ENCODE measurements around the gene TIMP1. TPM values are rescaled to one million over a fixed set of nuclear protein-coding genes. Genes with fewer than 3 reads are reported as not detected.

TIMP1 gene
- total RNA-seq, 2 donors from 2014 or later: 63.5 to 74.8 TPM

DNA sequence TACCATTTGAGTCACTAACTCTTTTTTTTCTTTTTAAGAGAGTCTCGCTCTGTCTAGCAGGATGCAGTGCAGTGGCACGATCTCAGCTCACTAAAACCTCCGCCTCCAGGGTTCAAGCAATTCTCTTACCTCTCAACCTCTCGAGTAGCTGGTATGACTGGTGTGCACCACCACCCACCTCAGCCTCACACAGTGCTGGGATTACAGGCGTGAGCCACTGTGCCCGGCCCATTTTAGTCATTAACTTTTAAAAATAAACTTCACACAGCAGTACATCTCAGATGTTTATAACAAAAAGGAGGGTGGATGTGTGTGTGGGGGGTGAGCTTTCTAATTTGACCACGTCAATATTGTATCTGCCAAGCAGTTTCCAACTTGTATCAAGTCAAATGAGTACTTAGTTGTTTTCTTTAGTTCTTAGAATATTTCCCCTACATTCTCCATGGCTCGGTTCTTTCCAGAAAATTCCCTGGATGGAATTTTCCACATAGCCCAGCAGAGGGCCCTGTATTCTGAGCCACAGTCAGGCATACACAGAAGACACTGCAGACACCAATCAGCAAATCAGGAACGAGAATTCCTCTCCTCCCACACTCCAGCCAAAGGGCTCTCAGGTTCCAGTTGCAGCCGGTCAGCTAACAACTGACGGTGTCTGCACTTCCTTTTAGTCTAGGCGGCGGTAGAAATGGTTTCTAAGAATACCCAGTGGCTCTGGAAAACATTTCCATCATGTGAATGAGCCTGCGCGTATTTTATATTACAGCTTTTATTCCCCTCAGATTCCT lies 41.3 kb upstream of the TIMP1 start:
- H3K9me3 Mint-ChIP-seq: peaks cover 46% of the 10 kb centered on the region

DNA sequence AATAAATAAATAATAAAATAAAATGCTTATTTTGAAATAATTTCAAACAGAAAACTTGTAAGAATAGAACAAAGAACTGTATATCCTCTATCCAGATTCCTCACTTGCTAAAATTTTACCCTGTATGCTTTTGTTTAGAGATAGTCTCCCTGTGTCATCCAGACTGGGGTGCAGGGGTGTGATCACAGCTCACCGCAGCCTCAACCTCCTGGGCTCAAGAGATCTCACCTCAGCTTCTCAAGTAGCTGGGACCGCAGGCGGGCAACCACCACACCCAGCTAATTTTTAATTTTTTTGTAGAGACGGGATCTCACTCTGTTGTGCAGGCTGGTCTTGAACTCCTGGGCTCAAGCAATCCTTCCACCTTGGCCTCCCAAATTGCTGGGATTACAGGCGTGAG lies 38.7 kb upstream of the TIMP1 start:
- Histone ChIP-seq H3K9me3 (ENCODE audit: control insufficient read depth, low read length) (no peaks in the 10 kb centered on the region), H3K27me3 (ENCODE audit: control insufficient read depth, insufficient read depth, low read length, poor library complexity, severe bottlenecking) (no peaks in the 10 kb centered on the region), H3K9ac (ENCODE audit: extremely low read depth, low read length, poor library complexity, severe bottlenecking) (no peak overlapping the region), H3K36me3 (ENCODE audit: control insufficient read depth, insufficient read depth, low read length) (no peaks in the 10 kb centered on the region), H3K27ac (ENCODE audit: low read depth, low read length) (no peak overlapping the region), H3K4me1 (ENCODE audit: control insufficient read depth, insufficient read depth, low read length) (no peaks in the 10 kb centered on the region), H3K4me3 (ENCODE audit: low read length) (no peak overlapping the region)
- Mint-ChIP-seq H3K36me3 (ENCODE audit: low read depth) (no peaks in the 10 kb centered on the region), H3K9me3 (peaks cover 44% of the 10 kb centered on the region), H3K4me3 (no peak overlapping the region), H3K4me1 (no peaks in the 10 kb centered on the region), H3K27me3 (ENCODE audit: insufficient read depth) (no peaks in the 10 kb centered on the region), H3K27ac (no peak overlapping the region)
- TF ChIP-seq, protein P1, sequence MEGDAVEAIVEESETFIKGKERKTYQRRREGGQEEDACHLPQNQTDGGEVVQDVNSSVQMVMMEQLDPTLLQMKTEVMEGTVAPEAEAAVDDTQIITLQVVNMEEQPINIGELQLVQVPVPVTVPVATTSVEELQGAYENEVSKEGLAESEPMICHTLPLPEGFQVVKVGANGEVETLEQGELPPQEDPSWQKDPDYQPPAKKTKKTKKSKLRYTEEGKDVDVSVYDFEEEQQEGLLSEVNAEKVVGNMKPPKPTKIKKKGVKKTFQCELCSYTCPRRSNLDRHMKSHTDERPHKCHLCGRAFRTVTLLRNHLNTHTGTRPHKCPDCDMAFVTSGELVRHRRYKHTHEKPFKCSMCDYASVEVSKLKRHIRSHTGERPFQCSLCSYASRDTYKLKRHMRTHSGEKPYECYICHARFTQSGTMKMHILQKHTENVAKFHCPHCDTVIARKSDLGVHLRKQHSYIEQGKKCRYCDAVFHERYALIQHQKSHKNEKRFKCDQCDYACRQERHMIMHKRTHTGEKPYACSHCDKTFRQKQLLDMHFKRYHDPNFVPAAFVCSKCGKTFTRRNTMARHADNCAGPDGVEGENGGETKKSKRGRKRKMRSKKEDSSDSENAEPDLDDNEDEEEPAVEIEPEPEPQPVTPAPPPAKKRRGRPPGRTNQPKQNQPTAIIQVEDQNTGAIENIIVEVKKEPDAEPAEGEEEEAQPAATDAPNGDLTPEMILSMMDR (conservative IDR thresholded peaks at IDR 0.05): no peak
- WGBS, 2 experiments (ENCODE audit: insufficient coverage in 1 of 2, insufficient read length in 1 of 2): 83 to 95% methylated on average over 2 to 5 of the region's 5 CpGs
- no peak for DNase-seq

More for the DNA sequence above, 41.3 kb upstream of the TIMP1 start:
- H3K36me3 ChIP-seq (ENCODE audit: control insufficient read depth, insufficient read depth, low read length): no peaks in the 10 kb centered on the region
- WGBS, 2 experiments (ENCODE audit: insufficient coverage in 1 of 2, insufficient read length in 1 of 2): 20 to 43% methylated on average over 5 to 11 of the region's 15 CpGs
- no peaks in the 10 kb centered on the region for H3K27me3 Mint-ChIP-seq (ENCODE audit: insufficient read depth)
- H3K4me1 Mint-ChIP-seq: no peaks in the 10 kb centered on the region
- no peak overlapping the region for H3K27ac ChIP-seq (ENCODE audit: low read depth, low read length)
- no peaks in the 10 kb centered on the region for H3K4me1 ChIP-seq (ENCODE audit: control insufficient read depth, insufficient read depth, low read length)
- no peak overlapping the region for H3K4me3 ChIP-seq (ENCODE audit: low read length)
- no peaks in the 10 kb centered on the region for H3K9me3 ChIP-seq (ENCODE audit: control insufficient read depth, low read length)
- no peak overlapping the region for H3K4me3 Mint-ChIP-seq
- H3K27me3 ChIP-seq (ENCODE audit: control insufficient read depth, insufficient read depth, low read length, poor library complexity, severe bottlenecking): no peaks in the 10 kb centered on the region
- H3K27ac Mint-ChIP-seq: peak overlapping the region; percentile 68
- H3K9ac ChIP-seq (ENCODE audit: extremely low read depth, low read length, poor library complexity, severe bottlenecking): peak overlapping the region; percentile 20
- no peaks in the 10 kb centered on the region for H3K36me3 Mint-ChIP-seq (ENCODE audit: low read depth)
- DNase-seq: peak; percentile 85
- TF ChIP-seq, protein P1 (conservative IDR thresholded peaks at IDR 0.05): peak; percentile 70

DNA sequence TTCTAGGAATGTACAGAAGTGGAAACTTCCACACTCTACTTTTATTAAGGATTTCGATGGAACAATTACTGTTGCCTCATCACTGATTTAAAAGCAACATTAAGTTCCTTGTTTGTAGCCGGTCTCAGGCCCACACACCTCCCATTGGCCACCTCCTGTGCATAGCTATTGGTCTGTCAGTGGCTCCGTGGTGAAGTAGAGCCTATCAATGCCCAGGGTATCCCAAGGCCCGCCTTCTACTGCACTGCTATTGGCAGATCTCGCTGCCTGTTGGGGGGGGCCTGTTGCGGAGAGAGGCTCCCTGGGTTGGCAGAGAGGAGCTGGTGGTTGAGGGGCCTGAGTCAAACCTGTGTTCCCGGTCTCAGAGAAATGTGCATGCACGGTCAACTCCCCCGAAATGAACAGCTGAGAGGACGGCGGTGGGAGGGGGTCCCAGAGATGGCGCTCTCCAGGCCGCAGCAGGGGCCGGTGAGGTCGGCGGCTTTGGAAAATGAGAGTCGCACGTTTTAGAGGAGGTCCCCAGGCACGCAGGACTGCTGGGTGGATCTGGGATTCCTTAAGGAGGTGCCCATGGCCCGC lies 26.1 kb upstream of the TIMP1 start:
- peak; percentile 93 for DNase-seq
- H3K4me1 ChIP-seq (ENCODE audit: control insufficient read depth, insufficient read depth, low read length): no peaks in the 10 kb centered on the region
- Mint-ChIP-seq H3K9me3 (peaks cover 49% of the 10 kb centered on the region), H3K27ac (peak overlapping the region; percentile 96), H3K27me3 (ENCODE audit: insufficient read depth) (no peaks in the 10 kb centered on the region), H3K4me3 (peak overlapping the region; percentile 67), H3K36me3 (ENCODE audit: low read depth) (no peaks in the 10 kb centered on the region), H3K4me1 (peaks cover 4% of the 10 kb centered on the region)
- H3K36me3 ChIP-seq (ENCODE audit: control insufficient read depth, insufficient read depth, low read length): no peaks in the 10 kb centered on the region
- no peak overlapping the region for H3K27ac ChIP-seq (ENCODE audit: low read depth, low read length)
- no peak overlapping the region for H3K9ac ChIP-seq (ENCODE audit: extremely low read depth, low read length, poor library complexity, severe bottlenecking)
- peak overlapping the region; percentile 75 for H3K4me3 ChIP-seq (ENCODE audit: low read length)
- WGBS, 2 experiments (ENCODE audit: insufficient coverage in 1 of 2, insufficient read length in 1 of 2): 4% methylated on average over 20 of the region's 20 CpGs; no CpG with 5 or more reads in 1 of the 2 experiments
- no peaks in the 10 kb centered on the region for H3K27me3 ChIP-seq (ENCODE audit: control insufficient read depth, insufficient read depth, low read length, poor library complexity, severe bottlenecking)
- TF ChIP-seq, protein P1 (conservative IDR thresholded peaks at IDR 0.05): no peak
- H3K9me3 ChIP-seq (ENCODE audit: control insufficient read depth, low read length): no peaks in the 10 kb centered on the region

Measured in endodermal cell (in vitro differentiated cells).